GM12878 (cell line): ENCODE measurements around the gene ANO4. TPM values are rescaled to one million over a fixed set of nuclear protein-coding genes. Genes with fewer than 3 reads are reported as not detected.
A peak's percentile ranks its signal among the peaks of the same experiment; 100 is the strongest.

ENCODE experiments used
- ATAC-seq: fragments of 200-7000 bp; cut with Tn5 transposase; 3 replicates; pipeline ENCODE4 v1.9.1; 2020; ENCODE audit warnings: mild to moderate bottlenecking, moderate library complexity
- BruUV-seq: library from RNA; stranded (reverse); fragments of 400-500 nt; replicated peaks from 2 replicates; lab custom pipeline; 2021; lab: Mats Ljungman, UMichigan
- CTCF ChIA-PET: fragments of 300-600 bp; sonication (Branson Sonifier 250); formaldehyde crosslinking; extraction: SDS; loops from one replicate; lab custom pipeline; 2021; ENCODE audit warnings: inconsistent platforms; lab: Yijun Ruan, JAX
- POLR2A ChIA-PET: fragments of 350-600 bp; formaldehyde crosslinking; extraction: SDS; loops from one replicate; lab custom pipeline; 2021; ENCODE audit warnings: inconsistent platforms; lab: Charles Lee
- RAD21 ChIA-PET: fragments of 300-600 bp; sonication (Branson Sonifier 250); formaldehyde crosslinking; loops from one replicate; lab custom pipeline; 2023; ENCODE audit warnings: antibody characterized with exemption; ENCODE audit not compliant: unreplicated experiment; lab: Charles Lee
- SMC1A ChIA-PET: fragments of 300-600 bp; sonication (Branson Sonifier 250); formaldehyde crosslinking; loops from one replicate; lab custom pipeline; 2023; ENCODE audit not compliant: unreplicated experiment, uncharacterized antibody; lab: Charles Lee
- DNase-seq: peaks from one replicate; pipeline ENCODE4 v3.0.0-alpha.2; 2011; ENCODE audit warnings: low read depth, low spot score
- FAIRE-seq: peaks from 3 replicates; lab custom pipeline; 2011; peaks lifted over from hg19 to GRCh38; lab: Jason Lieb, UNC
- H2AFZ ChIP-seq: 2 replicates; pipeline ENCODE4 v1.6.0; 2011; ENCODE audit warnings: low read depth, low read length, control low read depth; ENCODE audit not compliant: control insufficient read depth
- H3K27ac ChIP-seq: 2 replicates; pipeline ENCODE4 v1.5.1; 2011; ENCODE audit warnings: control low read depth; ENCODE audit not compliant: control insufficient read depth, insufficient read depth
- H3K27me3 ChIP-seq, 2 experiments: replicated peaks in 1 of 2; 2 replicates each; pipeline versions ENCODE4 v1.6.0 to v1.6.1; 2011; ENCODE audit warnings: low read length in 1 of 2; ENCODE audit not compliant: control insufficient read depth in 2 of 2, insufficient read depth in 2 of 2
- H3K36me3 ChIP-seq, 2 experiments: 2 replicates each; pipeline ENCODE4 v1.5.1; 2011; ENCODE audit warnings: low read length in 1 of 2; ENCODE audit not compliant: control insufficient read depth in 2 of 2, insufficient read depth in 2 of 2
- H3K4me1 ChIP-seq: 2 replicates; pipeline ENCODE4 v1.6.1; 2011; ENCODE audit warnings: mild to moderate bottlenecking, low read length, moderate library complexity, mixed read lengths; ENCODE audit not compliant: control insufficient read depth, insufficient read depth
- H3K4me2 ChIP-seq: 2 replicates; pipeline ENCODE4 v1.6.0; 2011; ENCODE audit warnings: control low read depth; ENCODE audit not compliant: control insufficient read depth, insufficient read depth
- H3K4me3 ChIP-seq: fragments of 200-600 bp; sonication (generic); 2 replicates; pipeline ENCODE4 v1.5.1; 2016
- H3K79me2 ChIP-seq: 2 replicates; pipeline ENCODE4 v1.6.0; 2011; ENCODE audit warnings: low read length; ENCODE audit not compliant: control insufficient read depth, insufficient read depth
- H3K9ac ChIP-seq: 2 replicates; pipeline ENCODE4 v1.8.0; 2011; ENCODE audit warnings: low read length, control low read depth, mixed read lengths; ENCODE audit not compliant: control insufficient read depth, insufficient read depth
- H3K9me3 ChIP-seq: replicated peaks from 3 replicates; pipeline ENCODE4 v1.5.1; 2011; ENCODE audit warnings: mild to moderate bottlenecking, low read length; ENCODE audit not compliant: control insufficient read depth, insufficient read depth
- H4K20me1 ChIP-seq: 2 replicates; pipeline ENCODE4 v1.6.0; 2011; ENCODE audit not compliant: control insufficient read depth, insufficient read depth
- BCL11A ChIP-seq: IDR thresholded peaks from 2 replicates; pipeline ENCODE4 v1.6.1; 2011; ENCODE audit warnings: low read depth, low read length
- GATAD2B ChIP-seq: fragments of 450-650 bp; conservative IDR thresholded peaks from 2 replicates; pipeline ENCODE4 v1.6.1; 2017; ENCODE audit warnings: low read depth, mild to moderate bottlenecking, moderate library complexity
- KAT2A ChIP-seq: conservative IDR thresholded peaks from 2 replicates; pipeline ENCODE4 v1.6.1; 2011; ENCODE audit warnings: low read depth, low read length; ENCODE audit not compliant: control insufficient read depth
- PAX5 ChIP-seq: IDR thresholded peaks from 2 replicates; pipeline ENCODE4 v1.6.1; 2011; ENCODE audit warnings: low read depth, low read length, borderline replicate concordance
- ZNF217 ChIP-seq: fragments of 450-650 bp; IDR thresholded peaks from 2 replicates; pipeline ENCODE4 v1.6.1; 2017; ENCODE audit warnings: antibody characterized with exemption, mild to moderate bottlenecking
- ZNF274 ChIP-seq: IDR thresholded peaks from one replicate; pipeline ENCODE4 v1.8.0; 2011; ENCODE audit not compliant: insufficient read length, insufficient read depth
- WGBS: methylation state at CpG from one replicate; pipeline ENCODE4 v1.1.6; 2016; ENCODE audit warnings: low lambda C conversion rate; ENCODE audit not compliant: insufficient replicate concordance, insufficient coverage; ENCODE audit errors: missing lambda C conversion rate; 5-methylcytosine and 5-hydroxymethylcytosine counted together
- in situ Hi-C: fragments of 300-500 bp; cut with MboI; formaldehyde crosslinking; loops from 9 replicates; pipeline ENCODE4 v1.14.3; 2018; ENCODE audit warnings: mixed read lengths
- intact Hi-C: fragments of 100-400 bp; cut with micrococcal nuclease; formaldehyde crosslinking; loops from one replicate; pipeline ENCODE4 v1.14.2; 2022; ENCODE audit not compliant: unreplicated experiment
- polyA plus RNA-seq, 11 experiments: library from polyadenylated mRNA; depleted of rRNA in 4 of 11; unstranded in 6 of 11; stranded (reverse) in 5 of 11; fragments of >200 nt; fragmentation: Nextera tagmentation in 4 of 11; fragmentation: Illumina TruSeq in 1 of 11; extraction: Ambion mirVana in 4 of 11; extraction: Trizol in 1 of 11; gene quantifications; 1 replicate in 1 of 11; 2 replicates in 10 of 11; pipeline versions ENCODE4 v1.2.1 to v1.2.3, GENCODE V29; 2011 to 2016; ENCODE audit warnings: inconsistent platforms in 2 of 11, missing spikeins in 2 of 11, low read depth in 1 of 11
- total RNA-seq, 4 experiments: library from RNA; depleted of rRNA in 3 of 4; stranded (reverse); fragments of >200 nt in 3 of 4; fragmentation: Illumina TruSeq in 1 of 4; extraction: Trizol in 1 of 4; gene quantifications; 2 replicates each; pipeline versions ENCODE4 v1.2.1 to v1.2.3, GENCODE V29; 2013 to 2021
- TF ChIP-seq, protein P1 (sequence below): fragments of 450-650 bp; IDR thresholded peaks from 2 replicates; pipeline ENCODE4 v1.6.1; 2017; ENCODE audit warnings: borderline replicate concordance
- TF ChIP-seq, protein P2 (sequence below): fragments of 450-650 bp; conservative IDR thresholded peaks from 2 replicates; pipeline ENCODE4 v1.6.1; 2017; ENCODE audit warnings: mild to moderate bottlenecking, moderate library complexity
- TF ChIP-seq, protein P3 (sequence below), 3 experiments: IDR thresholded peaks in 2 of 3; conservative IDR thresholded peaks in 1 of 3; 2 replicates each; pipeline ENCODE4 v1.5.1; 2011; ENCODE audit warnings: low read depth in 3 of 3, low read length in 3 of 3, mild to moderate bottlenecking in 3 of 3, control low read depth in 2 of 3, moderate library complexity in 2 of 3, inconsistent platforms in 1 of 3, mixed read lengths in 1 of 3; ENCODE audit not compliant: control insufficient read depth in 2 of 3, insufficient read depth in 1 of 3; ENCODE audit errors: extremely low read depth in 1 of 3
- TF ChIP-seq, protein P4 (sequence below): fragments of 450-650 bp; formaldehyde crosslinking; IDR thresholded peaks from 2 replicates; pipeline ENCODE4 v1.5.0; 2022; ENCODE audit warnings: mild to moderate bottlenecking, missing genetic modification characterization
- TF ChIP-seq, protein P5 (sequence below): fragments of 450-650 bp; IDR thresholded peaks from 2 replicates; pipeline ENCODE4 v1.6.1; 2018; ENCODE audit warnings: mild to moderate bottlenecking, low read depth, moderate library complexity; ENCODE audit not compliant: partially characterized antibody

ANO4 gene
- total and polyA plus RNA-seq, 10 of the 15 experiments (the other 5 are each of a cell fraction or from before 2014, with no cell fraction given), result not detected

DNA sequence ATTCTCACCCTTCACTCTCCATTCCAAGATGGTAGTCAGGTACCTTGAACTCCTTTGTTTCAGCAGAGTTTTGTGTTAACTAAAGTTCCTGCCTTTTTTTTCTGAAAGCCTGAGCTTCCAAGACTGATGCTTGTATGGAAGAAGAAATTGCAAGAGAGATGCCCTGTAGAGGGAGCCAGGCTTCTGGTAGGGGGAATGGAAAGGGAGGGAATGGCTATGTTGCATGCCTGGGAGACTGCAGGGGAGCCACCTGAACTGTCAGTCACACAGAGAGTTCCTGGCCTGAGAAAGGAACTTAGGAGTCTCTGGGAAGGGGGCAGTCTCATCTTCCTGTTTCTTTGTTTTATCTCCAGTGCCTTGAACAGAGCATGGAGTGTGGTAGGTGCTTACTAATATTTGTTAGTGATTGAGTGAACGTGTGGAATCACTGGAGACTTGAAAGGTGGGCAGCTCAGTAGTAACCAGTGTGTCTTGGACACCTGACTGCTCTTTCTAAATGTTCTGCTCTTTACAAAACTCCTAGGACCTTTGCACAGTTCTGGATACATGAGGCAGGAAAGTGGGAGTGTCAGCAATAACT lies 132.2 kb downstream of the ANO4 start:
- RAD21 ChIA-PET, result no interaction called here
- no peaks in the 10 kb centered on the region for H4K20me1 ChIP-seq
- DNase-seq (no peak), FAIRE-seq (no peak), ATAC-seq (no peak)
- no TSS peak for BruUV-seq
- H3K79me2 ChIP-seq, result no peaks in the 10 kb centered on the region
- no peak overlapping the region for H3K9ac ChIP-seq
- SMC1A ChIA-PET, result no interaction called here
- POLR2A ChIA-PET, result no interaction called here
- intact Hi-C loops (no loop called here), in situ Hi-C loops (no loop called here)
- H3K27me3 ChIP-seq, result no peaks in the 10 kb centered on the region
- WGBS, result 11% methylated on average over 1 of the region's 1 CpG
- no peak overlapping the region for H3K27ac ChIP-seq
- H3K4me1 ChIP-seq, result no peaks in the 10 kb centered on the region
- H2AFZ ChIP-seq, result no peak overlapping the region
- H3K4me3 ChIP-seq, result no peak overlapping the region
- H3K36me3 ChIP-seq, result no peaks in the 10 kb centered on the region
- CTCF ChIA-PET, result interaction anchor here (0.7 kb wide), 1 partner anchor 1866 kb away, joined by 3 read pairs; no protein-coding TSS in a partner anchor
- H3K9me3 ChIP-seq, result no peaks in the 10 kb centered on the region
- no peak overlapping the region for H3K4me2 ChIP-seq
- TF ChIP-seq PAX5, result no peak
- no peak for TF ChIP-seq ZNF274
- TF ChIP-seq BCL11A, result no peak
- no peak for TF ChIP-seq GATAD2B
- TF ChIP-seq, protein P1, sequence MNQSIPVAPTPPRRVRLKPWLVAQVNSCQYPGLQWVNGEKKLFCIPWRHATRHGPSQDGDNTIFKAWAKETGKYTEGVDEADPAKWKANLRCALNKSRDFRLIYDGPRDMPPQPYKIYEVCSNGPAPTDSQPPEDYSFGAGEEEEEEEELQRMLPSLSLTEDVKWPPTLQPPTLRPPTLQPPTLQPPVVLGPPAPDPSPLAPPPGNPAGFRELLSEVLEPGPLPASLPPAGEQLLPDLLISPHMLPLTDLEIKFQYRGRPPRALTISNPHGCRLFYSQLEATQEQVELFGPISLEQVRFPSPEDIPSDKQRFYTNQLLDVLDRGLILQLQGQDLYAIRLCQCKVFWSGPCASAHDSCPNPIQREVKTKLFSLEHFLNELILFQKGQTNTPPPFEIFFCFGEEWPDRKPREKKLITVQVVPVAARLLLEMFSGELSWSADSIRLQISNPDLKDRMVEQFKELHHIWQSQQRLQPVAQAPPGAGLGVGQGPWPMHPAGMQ, result no peak
- no peak for TF ChIP-seq ZNF217
- TF ChIP-seq, protein P2, sequence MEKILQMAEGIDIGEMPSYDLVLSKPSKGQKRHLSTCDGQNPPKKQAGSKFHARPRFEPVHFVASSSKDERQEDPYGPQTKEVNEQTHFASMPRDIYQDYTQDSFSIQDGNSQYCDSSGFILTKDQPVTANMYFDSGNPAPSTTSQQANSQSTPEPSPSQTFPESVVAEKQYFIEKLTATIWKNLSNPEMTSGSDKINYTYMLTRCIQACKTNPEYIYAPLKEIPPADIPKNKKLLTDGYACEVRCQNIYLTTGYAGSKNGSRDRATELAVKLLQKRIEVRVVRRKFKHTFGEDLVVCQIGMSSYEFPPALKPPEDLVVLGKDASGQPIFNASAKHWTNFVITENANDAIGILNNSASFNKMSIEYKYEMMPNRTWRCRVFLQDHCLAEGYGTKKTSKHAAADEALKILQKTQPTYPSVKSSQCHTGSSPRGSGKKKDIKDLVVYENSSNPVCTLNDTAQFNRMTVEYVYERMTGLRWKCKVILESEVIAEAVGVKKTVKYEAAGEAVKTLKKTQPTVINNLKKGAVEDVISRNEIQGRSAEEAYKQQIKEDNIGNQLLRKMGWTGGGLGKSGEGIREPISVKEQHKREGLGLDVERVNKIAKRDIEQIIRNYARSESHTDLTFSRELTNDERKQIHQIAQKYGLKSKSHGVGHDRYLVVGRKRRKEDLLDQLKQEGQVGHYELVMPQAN, result no peak
- TF ChIP-seq KAT2A, result no peak
- TF ChIP-seq, protein P3, sequence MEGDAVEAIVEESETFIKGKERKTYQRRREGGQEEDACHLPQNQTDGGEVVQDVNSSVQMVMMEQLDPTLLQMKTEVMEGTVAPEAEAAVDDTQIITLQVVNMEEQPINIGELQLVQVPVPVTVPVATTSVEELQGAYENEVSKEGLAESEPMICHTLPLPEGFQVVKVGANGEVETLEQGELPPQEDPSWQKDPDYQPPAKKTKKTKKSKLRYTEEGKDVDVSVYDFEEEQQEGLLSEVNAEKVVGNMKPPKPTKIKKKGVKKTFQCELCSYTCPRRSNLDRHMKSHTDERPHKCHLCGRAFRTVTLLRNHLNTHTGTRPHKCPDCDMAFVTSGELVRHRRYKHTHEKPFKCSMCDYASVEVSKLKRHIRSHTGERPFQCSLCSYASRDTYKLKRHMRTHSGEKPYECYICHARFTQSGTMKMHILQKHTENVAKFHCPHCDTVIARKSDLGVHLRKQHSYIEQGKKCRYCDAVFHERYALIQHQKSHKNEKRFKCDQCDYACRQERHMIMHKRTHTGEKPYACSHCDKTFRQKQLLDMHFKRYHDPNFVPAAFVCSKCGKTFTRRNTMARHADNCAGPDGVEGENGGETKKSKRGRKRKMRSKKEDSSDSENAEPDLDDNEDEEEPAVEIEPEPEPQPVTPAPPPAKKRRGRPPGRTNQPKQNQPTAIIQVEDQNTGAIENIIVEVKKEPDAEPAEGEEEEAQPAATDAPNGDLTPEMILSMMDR (IDR thresholded peaks at IDR 0.05 in 2 of 3, conservative IDR thresholded peaks at IDR 0.05 in 1 of 3; ENCODE audit: control insufficient read depth in 2 of 3, extremely low read depth in 1 of 3, insufficient read depth in 1 of 3, low read depth in 3 of 3, low read length in 3 of 3), result peak in 1 of 3 experiments; percentile 11; a peak in 1 of 6 replicates
- TF ChIP-seq, protein P4, sequence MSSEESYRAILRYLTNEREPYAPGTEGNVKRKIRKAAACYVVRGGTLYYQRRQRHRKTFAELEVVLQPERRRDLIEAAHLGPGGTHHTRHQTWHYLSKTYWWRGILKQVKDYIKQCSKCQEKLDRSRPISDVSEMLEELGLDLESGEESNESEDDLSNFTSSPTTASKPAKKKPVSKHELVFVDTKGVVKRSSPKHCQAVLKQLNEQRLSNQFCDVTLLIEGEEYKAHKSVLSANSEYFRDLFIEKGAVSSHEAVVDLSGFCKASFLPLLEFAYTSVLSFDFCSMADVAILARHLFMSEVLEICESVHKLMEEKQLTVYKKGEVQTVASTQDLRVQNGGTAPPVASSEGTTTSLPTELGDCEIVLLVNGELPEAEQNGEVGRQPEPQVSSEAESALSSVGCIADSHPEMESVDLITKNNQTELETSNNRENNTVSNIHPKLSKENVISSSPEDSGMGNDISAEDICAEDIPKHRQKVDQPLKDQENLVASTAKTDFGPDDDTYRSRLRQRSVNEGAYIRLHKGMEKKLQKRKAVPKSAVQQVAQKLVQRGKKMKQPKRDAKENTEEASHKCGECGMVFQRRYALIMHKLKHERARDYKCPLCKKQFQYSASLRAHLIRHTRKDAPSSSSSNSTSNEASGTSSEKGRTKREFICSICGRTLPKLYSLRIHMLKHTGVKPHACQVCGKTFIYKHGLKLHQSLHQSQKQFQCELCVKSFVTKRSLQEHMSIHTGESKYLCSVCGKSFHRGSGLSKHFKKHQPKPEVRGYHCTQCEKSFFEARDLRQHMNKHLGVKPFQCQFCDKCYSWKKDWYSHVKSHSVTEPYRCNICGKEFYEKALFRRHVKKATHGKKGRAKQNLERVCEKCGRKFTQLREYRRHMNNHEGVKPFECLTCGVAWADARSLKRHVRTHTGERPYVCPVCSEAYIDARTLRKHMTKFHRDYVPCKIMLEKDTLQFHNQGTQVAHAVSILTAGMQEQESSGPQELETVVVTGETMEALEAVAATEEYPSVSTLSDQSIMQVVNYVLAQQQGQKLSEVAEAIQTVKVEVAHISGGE (CRISPR knock-in tag), result no peak
- TF ChIP-seq, protein P5, sequence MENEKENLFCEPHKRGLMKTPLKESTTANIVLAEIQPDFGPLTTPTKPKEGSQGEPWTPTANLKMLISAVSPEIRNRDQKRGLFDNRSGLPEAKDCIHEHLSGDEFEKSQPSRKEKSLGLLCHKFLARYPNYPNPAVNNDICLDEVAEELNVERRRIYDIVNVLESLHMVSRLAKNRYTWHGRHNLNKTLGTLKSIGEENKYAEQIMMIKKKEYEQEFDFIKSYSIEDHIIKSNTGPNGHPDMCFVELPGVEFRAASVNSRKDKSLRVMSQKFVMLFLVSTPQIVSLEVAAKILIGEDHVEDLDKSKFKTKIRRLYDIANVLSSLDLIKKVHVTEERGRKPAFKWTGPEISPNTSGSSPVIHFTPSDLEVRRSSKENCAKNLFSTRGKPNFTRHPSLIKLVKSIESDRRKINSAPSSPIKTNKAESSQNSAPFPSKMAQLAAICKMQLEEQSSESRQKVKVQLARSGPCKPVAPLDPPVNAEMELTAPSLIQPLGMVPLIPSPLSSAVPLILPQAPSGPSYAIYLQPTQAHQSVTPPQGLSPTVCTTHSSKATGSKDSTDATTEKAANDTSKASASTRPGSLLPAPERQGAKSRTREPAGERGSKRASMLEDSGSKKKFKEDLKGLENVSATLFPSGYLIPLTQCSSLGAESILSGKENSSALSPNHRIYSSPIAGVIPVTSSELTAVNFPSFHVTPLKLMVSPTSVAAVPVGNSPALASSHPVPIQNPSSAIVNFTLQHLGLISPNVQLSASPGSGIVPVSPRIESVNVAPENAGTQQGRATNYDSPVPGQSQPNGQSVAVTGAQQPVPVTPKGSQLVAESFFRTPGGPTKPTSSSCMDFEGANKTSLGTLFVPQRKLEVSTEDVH, result no peak
